ENCODE measurements around the gene TBL3. TPM values are rescaled to one million over a fixed set of nuclear protein-coding genes. Genes with fewer than 3 reads are reported as not detected.

TBL3 gene
- total and polyA plus RNA-seq, 4 donors, result 12.9 to 39.0 (median 31.7) TPM

DNA sequence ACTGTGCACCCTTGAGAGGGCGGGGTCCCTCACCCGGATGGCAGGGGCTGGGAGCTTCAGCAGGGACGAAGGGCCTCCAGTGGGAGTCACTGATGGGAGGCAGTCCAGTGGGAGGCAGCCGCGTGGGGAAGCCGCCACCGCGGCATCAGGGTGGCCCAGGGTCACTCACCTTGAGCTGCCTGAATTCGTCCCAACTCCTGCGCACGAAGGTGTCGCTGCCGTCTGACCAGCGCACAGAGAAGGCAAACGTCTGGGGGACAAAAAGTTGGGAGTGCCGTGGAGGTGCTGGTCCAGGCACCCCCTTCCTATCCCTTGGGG, 8.9 kb downstream of the TBL3 start:
- no peak overlapping the region for H3K4me3 ChIP-seq (ENCODE audit: low read depth, low read length)
- H3K36me3 ChIP-seq (ENCODE audit: control insufficient read depth, insufficient read depth, low read length), result peaks cover 56% of the 10 kb centered on the region
- peaks cover 44% of the 10 kb centered on the region for H3K27me3 ChIP-seq (ENCODE audit: control insufficient read depth, insufficient read depth, low read length)
- DNase-seq (ENCODE audit: low read depth in 4 of 6, low spot score in 6 of 6), result no peak
- no peaks in the 10 kb centered on the region for H3K9me3 ChIP-seq (ENCODE audit: control insufficient read depth, insufficient read depth, low read length)
- WGBS (ENCODE audit: insufficient coverage), result 27% methylated on average over 15 of the region's 16 CpGs
- peaks cover 57% of the 10 kb centered on the region for H3K4me1 ChIP-seq (ENCODE audit: control insufficient read depth, insufficient read depth, low read length)
- H3K27ac ChIP-seq (ENCODE audit: low read depth, low read length), result no peak overlapping the region

- Histone ChIP-seq H3K27ac (ENCODE audit: low read depth, low read length) (no peak within 1 kb of the TSS), H3K27me3 (ENCODE audit: control insufficient read depth, insufficient read depth, low read length) (peaks cover 41% of the 10 kb centered on the region), H3K4me3 (ENCODE audit: low read depth, low read length) (no peak within 1 kb of the TSS), H3K36me3 (ENCODE audit: control insufficient read depth, insufficient read depth, low read length) (peaks cover 56% of the 10 kb centered on the region), H3K4me1 (ENCODE audit: control insufficient read depth, insufficient read depth, low read length) (peaks cover 63% of the 10 kb centered on the region), H3K9me3 (ENCODE audit: control insufficient read depth, insufficient read depth, low read length) (no peaks in the 10 kb centered on the region)
- 58% methylated on average over 5 of the region's 6 CpGs for WGBS (ENCODE audit: insufficient coverage)
- no peak for DNase-seq (ENCODE audit: low read depth in 4 of 6, low spot score in 6 of 6)
Measured at GRCh38 chr16:1981398-1981836, 9.6 kb downstream of the TBL3 start, which contains the start of gene NOXO1. NOXO1 (minus strand) TSS chr16:1981469; CDS start chr16:1981179, 290 bp downstream.

DNA sequence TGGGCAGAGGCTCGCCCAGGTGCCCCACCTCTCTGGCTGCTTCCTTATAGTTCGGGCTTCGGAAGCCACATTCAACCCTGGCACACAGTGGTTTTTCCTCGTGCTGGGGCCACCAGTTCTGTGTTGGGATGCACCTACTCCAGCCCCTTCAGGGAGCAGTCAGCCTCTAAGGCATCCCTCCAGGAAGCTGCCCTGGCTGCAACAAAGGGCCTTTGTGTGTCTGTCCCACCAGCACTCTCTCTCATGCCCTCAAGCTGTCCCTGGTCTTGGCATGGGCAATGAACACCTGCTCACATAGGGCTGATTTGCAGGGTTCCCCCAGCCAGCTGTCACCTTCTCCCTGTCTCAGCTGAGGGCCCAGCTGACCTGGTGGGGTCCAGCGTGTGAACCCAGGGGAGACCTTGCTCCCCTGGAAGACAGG, 10.2 kb downstream of the TBL3 start:
- WGBS (ENCODE audit: insufficient coverage), result 40% methylated on average over 4 of the region's 5 CpGs
- peaks cover 56% of the 10 kb centered on the region for H3K36me3 ChIP-seq (ENCODE audit: control insufficient read depth, insufficient read depth, low read length)
- DNase-seq (ENCODE audit: low read depth in 4 of 6, low spot score in 6 of 6), result peak in 1 of 6 donors; percentile 55
- H3K4me1 ChIP-seq (ENCODE audit: control insufficient read depth, insufficient read depth, low read length), result peaks cover 63% of the 10 kb centered on the region
- no peaks in the 10 kb centered on the region for H3K9me3 ChIP-seq (ENCODE audit: control insufficient read depth, insufficient read depth, low read length)
- H3K27ac ChIP-seq (ENCODE audit: low read depth, low read length), result no peak overlapping the region
- no peak overlapping the region for H3K4me3 ChIP-seq (ENCODE audit: low read depth, low read length)
- peaks cover 40% of the 10 kb centered on the region for H3K27me3 ChIP-seq (ENCODE audit: control insufficient read depth, insufficient read depth, low read length)

- no peaks in the 10 kb centered on the region for H3K9me3 ChIP-seq (ENCODE audit: control insufficient read depth, insufficient read depth, low read length)
- peaks cover 52% of the 10 kb centered on the region for H3K36me3 ChIP-seq (ENCODE audit: control insufficient read depth, insufficient read depth, low read length)
- WGBS (ENCODE audit: insufficient coverage), result 20% methylated on average over 17 of the region's 19 CpGs
- peaks cover 63% of the 10 kb centered on the region for H3K4me1 ChIP-seq (ENCODE audit: control insufficient read depth, insufficient read depth, low read length)
- peaks cover 32% of the 10 kb centered on the region for H3K27me3 ChIP-seq (ENCODE audit: control insufficient read depth, insufficient read depth, low read length)
- H3K27ac ChIP-seq (ENCODE audit: low read depth, low read length), result peak overlapping the region; percentile 80
- peak overlapping the region; percentile 56 for H3K4me3 ChIP-seq (ENCODE audit: low read depth, low read length)
- peak in 1 of 6 donors; percentile 13 for DNase-seq (ENCODE audit: low read depth in 4 of 6, low spot score in 6 of 6)
Measured at GRCh38 chr16:1982991-1983543, 11.2 kb downstream of the TBL3 start.

GRCh38 chr16:1983544-1984346, 11.9 kb downstream of the TBL3 start, which contains the start of gene GFER:
GFER (plus strand) TSS chr16:1984193; CDS start chr16:1984219, 26 bp downstream.
- no peaks in the 10 kb centered on the region for H3K9me3 ChIP-seq (ENCODE audit: control insufficient read depth, insufficient read depth, low read length)
- WGBS (ENCODE audit: insufficient coverage), result under 1% methylated on average over 109 of the region's 109 CpGs
- peak; percentile 79 to 96 (median 86) for DNase-seq (ENCODE audit: low read depth in 4 of 6, low spot score in 6 of 6)
- H3K27ac ChIP-seq (ENCODE audit: low read depth, low read length), result peak within 1 kb of the TSS; percentile 80
- peaks cover 64% of the 10 kb centered on the region for H3K4me1 ChIP-seq (ENCODE audit: control insufficient read depth, insufficient read depth, low read length)
- peaks cover 31% of the 10 kb centered on the region for H3K27me3 ChIP-seq (ENCODE audit: control insufficient read depth, insufficient read depth, low read length)
- H3K36me3 ChIP-seq (ENCODE audit: control insufficient read depth, insufficient read depth, low read length), result peaks cover 46% of the 10 kb centered on the region
- H3K4me3 ChIP-seq (ENCODE audit: low read depth, low read length), result peak within 1 kb of the TSS; percentile 61

DNA sequence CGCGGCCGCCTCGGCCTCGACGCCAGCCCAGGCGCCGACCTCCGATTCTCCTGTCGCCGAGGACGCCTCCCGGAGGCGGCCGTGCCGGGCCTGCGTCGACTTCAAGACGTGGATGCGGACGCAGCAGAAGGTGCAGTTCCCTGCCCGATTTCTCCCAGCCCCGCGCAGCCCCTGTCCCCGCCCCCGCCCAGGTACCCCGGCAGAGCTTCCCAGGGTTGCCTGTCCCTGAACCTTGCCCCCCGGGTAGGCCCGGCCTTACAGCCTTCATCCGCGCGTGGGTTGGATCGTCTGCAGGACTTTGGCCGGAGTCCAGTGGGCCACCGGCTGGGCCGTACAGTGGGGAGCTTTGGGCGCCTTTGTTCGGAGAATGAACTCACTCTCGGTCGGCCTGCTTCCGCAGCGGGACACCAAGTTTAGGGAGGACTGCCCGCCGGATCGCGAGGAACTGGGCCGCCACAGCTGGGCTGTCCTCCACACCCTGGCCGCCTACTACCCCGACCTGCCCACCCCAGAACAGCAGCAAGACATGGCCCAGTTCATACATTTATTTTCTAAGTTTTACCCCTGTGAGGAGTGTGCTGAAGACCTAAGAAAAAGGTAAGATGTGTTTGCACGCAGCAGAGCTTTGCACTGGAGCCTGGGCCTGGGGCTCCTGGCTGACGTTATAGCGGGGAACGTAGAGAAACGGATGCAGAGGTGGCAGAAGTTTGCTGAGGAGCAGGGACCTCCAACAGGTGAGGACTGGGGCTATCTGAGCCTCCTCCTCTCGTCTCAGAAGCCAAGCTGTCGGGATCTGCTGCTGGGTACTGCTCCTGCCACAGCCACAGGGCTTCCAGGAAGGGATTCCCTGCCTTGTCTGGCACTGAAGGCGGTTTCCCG, 12.7 kb downstream of the TBL3 start:
- H3K36me3 ChIP-seq (ENCODE audit: control insufficient read depth, insufficient read depth, low read length), result peaks cover 43% of the 10 kb centered on the region
- no peak overlapping the region for H3K27ac ChIP-seq (ENCODE audit: low read depth, low read length)
- H3K4me3 ChIP-seq (ENCODE audit: low read depth, low read length), result peak overlapping the region; percentile 61
- no peak for DNase-seq (ENCODE audit: low read depth in 4 of 6, low spot score in 6 of 6)
- H3K9me3 ChIP-seq (ENCODE audit: control insufficient read depth, insufficient read depth, low read length), result no peaks in the 10 kb centered on the region
- H3K27me3 ChIP-seq (ENCODE audit: control insufficient read depth, insufficient read depth, low read length), result peaks cover 34% of the 10 kb centered on the region
- WGBS (ENCODE audit: insufficient coverage), result 7% methylated on average over 56 of the region's 58 CpGs
- H3K4me1 ChIP-seq (ENCODE audit: control insufficient read depth, insufficient read depth, low read length), result peaks cover 70% of the 10 kb centered on the region

- no peaks in the 10 kb centered on the region for H3K9me3 ChIP-seq (ENCODE audit: control insufficient read depth, insufficient read depth, low read length)
- no peak for DNase-seq (ENCODE audit: low read depth in 4 of 6, low spot score in 6 of 6)
- peaks cover 29% of the 10 kb centered on the region for H3K27me3 ChIP-seq (ENCODE audit: control insufficient read depth, insufficient read depth, low read length)
- H3K4me1 ChIP-seq (ENCODE audit: control insufficient read depth, insufficient read depth, low read length), result peaks cover 66% of the 10 kb centered on the region
- 97% methylated on average over 14 of the region's 14 CpGs for WGBS (ENCODE audit: insufficient coverage)
- H3K27ac ChIP-seq (ENCODE audit: low read depth, low read length), result no peak overlapping the region
- H3K4me3 ChIP-seq (ENCODE audit: low read depth, low read length), result no peak overlapping the region
- peaks cover 34% of the 10 kb centered on the region for H3K36me3 ChIP-seq (ENCODE audit: control insufficient read depth, insufficient read depth, low read length)
Measured at GRCh38 chr16:1985466-1986150, 13.8 kb downstream of the TBL3 start.

- Histone ChIP-seq H3K27me3 (ENCODE audit: control insufficient read depth, insufficient read depth, low read length) (peaks cover 32% of the 10 kb centered on the region), H3K36me3 (ENCODE audit: control insufficient read depth, insufficient read depth, low read length) (peaks cover 32% of the 10 kb centered on the region), H3K27ac (ENCODE audit: low read depth, low read length) (no peak overlapping the region), H3K9me3 (ENCODE audit: control insufficient read depth, insufficient read depth, low read length) (no peaks in the 10 kb centered on the region), H3K4me3 (ENCODE audit: low read depth, low read length) (no peak overlapping the region), H3K4me1 (ENCODE audit: control insufficient read depth, insufficient read depth, low read length) (peaks cover 64% of the 10 kb centered on the region)
- 86% methylated on average over 5 of the region's 10 CpGs for WGBS (ENCODE audit: insufficient coverage)
- no peak for DNase-seq (ENCODE audit: low read depth in 4 of 6, low spot score in 6 of 6)
Measured at GRCh38 chr16:1987198-1987597, 15.3 kb downstream of the TBL3 start.
